GM21717 (cell line): ENCODE results near the gene HTRA1.

Experiments used
- ATAC-seq: cut with Tn5 transposase; IDR thresholded peaks from one replicate; pipeline ENCODE4 v1.9.1; 2021; ENCODE audit warnings: mild to moderate bottlenecking, moderate library complexity; ENCODE audit not compliant: unreplicated experiment

HTRA1 gene

GRCh38 chr10:122493761-122494160, 32.4 kb downstream of the HTRA1 start:
- ATAC-seq: no peak

- ATAC-seq: no peak
These were observed 32.9 kb downstream of the HTRA1 start for GRCh38 chr10:122494173-122494820.

DNA sequence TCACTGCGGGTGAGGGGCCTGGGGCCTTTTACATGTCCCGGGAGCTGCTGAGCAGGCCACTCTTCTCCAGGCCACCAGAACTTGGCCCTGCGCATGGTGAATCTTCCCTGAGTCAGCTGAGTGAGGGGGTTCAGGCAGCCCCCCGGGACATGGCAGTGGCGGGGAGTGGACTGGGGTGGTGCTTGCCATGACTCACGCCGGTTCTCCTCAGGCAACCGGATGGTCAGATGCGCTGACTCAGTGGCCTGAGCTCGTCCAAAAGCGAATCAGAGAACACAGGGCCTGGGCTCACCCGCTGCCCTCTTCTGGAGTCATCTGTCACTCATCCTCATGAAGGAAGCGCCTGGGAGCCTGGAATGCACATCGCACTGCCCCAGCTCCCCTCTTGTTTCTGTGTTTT, 33.5 kb downstream of the HTRA1 start:
- ATAC-seq: no peak

DNA sequence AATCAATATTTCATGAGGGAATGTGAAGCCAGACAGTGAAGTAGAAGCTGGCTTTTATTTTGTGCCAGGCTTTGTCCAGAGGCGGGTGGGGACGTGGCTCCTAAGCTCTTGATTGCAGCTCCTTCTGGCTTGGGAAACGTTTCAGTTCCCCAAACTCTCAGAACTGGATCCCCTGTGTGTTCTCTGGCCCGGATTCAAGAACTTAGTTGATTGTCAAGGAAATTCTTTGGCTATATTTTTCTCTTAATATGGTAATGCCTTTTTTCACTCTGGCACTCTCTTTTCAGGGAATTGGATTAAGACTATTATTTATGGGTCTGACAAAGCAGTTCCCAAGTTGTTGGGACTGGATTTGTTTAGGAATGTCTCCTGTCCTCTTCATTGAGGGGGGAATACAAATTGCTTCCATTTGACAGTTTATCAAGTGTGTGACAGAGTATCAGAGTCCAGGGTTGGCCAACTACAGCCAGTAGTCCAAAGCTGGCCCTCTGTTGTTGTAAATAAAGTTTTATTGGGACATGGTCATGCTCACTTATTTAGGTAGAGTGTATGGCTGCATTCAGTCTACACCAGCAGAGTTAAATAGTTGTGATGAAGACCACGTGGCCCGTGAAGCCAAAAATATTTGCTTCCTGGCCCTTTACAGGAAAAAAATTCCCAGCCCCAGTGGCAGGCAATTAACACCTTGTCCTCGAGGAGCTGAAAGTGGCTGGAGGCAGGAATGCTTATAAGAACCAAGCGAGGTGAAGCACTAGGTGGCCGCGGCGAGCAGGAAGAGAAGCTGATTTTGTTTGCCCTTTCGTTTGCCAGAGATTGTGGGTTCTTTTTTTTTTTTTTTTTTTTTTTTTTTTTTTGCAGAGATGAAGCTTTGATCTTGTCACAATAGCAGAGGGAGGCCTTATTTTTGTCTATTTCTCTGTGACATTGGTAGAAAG, 34.3 kb downstream of the HTRA1 start:
- ATAC-seq: no peak

GRCh38 chr10:122497241-122497640, 35.9 kb downstream of the HTRA1 start:
- no peak for ATAC-seq

- no peak for ATAC-seq
These were observed 37.2 kb downstream of the HTRA1 start for GRCh38 chr10:122498521-122498920.

DNA sequence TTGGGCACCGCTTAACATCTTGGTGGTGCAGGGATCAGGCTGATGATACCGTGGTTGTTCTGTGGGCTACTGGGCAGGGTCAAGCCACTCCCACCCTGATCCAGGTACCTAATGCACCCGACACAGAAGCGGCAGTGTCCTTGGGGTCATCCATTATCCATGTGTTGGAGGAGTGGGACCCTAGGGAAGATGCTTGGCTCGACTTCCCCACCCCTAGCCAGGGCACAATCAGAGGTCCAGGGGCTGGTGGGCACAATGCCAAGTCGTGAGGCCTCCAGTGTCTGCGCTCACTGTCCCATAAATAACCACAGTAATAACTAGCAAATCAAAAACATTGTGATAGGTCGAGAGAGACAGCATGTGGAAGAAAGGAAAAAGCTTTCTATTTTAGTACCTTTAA, 37.7 kb downstream of the HTRA1 start:
- ATAC-seq: no peak

- no peak for ATAC-seq
These were observed 38.2 kb downstream of the HTRA1 start for GRCh38 chr10:122499491-122499941.

- no peak for ATAC-seq
These were observed 38.8 kb downstream of the HTRA1 start for GRCh38 chr10:122500194-122500593.

DNA sequence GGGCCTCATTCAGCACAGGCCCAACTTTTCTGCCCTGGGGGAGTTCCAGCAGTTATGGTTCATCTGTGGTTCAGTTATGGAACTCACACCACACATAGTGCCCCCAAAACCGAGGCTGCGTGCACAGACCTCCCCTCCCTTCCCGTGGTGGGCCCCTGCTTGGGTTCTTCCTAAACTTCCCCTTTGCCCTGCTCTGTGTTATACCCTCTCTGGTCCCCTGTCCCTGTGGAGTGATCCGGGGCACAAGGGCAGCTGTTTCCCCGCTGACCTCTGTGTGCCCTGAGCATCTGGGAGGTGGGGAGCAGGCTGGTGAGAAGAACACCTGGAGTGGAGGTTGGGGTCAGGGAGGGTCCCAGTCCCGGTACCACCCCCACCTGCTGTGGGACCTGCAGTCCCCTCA, 39.4 kb downstream of the HTRA1 start:
- no peak for ATAC-seq

- ATAC-seq: no peak
These were observed 41.7 kb downstream of the HTRA1 start for GRCh38 chr10:122503012-122503411.

GRCh38 chr10:122503886-122504609, 42.7 kb downstream of the HTRA1 start:
- ATAC-seq: no peak

GRCh38 chr10:122504610-122504950, 43.2 kb downstream of the HTRA1 start:
- no peak for ATAC-seq

DNA sequence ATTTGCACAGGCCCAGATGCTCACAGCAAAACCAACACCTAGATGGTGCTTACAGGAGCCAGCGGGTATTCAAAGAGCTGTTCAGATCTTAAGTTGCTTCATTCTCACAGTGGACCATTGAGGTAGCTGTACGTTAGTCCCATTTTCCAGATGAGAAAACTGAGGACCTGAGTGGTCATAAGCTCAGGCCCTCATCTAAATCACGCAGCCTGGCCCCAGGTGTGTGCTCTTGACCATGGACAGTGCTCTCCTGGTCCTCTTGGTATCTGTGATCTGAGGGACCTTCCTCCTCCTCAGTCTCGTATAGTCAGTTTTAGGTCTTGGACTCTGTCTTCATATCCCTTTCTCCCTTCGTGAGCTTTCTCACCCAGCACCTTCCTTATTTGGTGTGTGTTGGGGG, 43.7 kb downstream of the HTRA1 start:
- no peak for ATAC-seq

GRCh38 chr10:122505885-122506645, 44.7 kb downstream of the HTRA1 start:
- no peak for ATAC-seq

GRCh38 chr10:122507616-122508015, 46.3 kb downstream of the HTRA1 start:
- ATAC-seq: no peak

GRCh38 chr10:122508021-122508420, 46.7 kb downstream of the HTRA1 start:
- no peak for ATAC-seq

DNA sequence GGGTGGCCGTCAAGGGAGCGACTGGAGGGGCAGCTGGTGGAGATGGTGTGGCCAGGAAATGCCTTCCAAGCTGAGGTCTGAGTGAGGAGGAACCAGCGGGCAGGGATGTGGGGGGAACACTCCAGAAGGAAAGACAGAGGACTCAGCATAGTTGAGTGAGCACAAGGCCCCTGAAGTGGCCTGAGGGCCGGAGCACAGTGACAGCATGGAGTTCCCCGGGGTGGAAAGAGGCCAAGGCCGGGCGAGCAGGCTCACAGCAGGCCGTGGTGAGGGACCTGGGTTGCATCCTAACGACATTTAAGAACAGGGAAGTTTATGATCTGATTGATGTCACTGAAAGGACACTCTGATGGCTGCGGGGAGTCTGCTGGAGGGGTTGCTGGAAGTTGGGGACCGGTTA, 48.0 kb downstream of the HTRA1 start:
- no peak for ATAC-seq

DNA sequence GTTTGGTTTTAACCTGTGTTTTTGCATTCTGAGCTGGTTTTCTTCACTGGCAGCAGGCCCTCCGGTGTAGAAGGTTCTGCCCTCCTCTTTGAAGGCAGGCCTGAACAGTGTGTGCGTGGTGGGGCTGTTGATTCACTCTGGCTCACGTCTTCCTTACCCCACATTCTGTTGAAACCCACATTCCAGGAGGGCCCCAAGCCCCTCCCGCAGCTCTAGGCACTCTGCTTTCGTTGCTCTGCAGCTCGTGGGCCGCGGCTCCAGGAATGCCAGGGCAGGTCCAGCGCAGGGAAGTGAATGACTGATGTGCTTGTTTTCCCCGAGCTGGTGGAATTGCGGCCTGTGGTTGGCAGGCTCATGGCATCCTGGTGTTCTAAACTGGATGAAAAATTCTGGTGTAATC, 49.0 kb downstream of the HTRA1 start:
- ATAC-seq: no peak

DNA sequence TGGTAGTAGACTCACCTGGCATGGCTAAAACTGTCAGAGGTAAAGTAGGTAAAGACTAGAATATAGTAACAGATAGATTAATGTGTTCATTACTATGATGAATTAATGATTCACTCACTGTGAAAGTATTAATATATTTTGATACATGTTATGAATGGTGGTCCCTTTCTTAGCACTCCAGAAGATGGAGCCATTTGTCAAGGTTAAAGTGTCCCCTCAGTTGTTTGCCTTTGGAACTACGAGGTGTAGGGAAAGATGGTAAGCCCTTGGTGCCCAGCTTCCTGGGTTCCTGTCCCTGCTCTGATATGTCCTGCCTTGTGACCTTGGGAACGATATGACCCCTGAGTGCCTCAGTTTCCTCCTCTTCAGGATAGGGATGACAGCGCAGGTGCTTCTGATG, 49.4 kb downstream of the HTRA1 start:
- ATAC-seq: no peak

GRCh38 chr10:122513053-122513452, 51.7 kb downstream of the HTRA1 start:
- no peak for ATAC-seq
